ENCODE results near the gene LYSET. TPM values are rescaled to one million over a fixed set of nuclear protein-coding genes. Genes with fewer than 3 reads are reported as not detected.

LYSET gene
- total RNA-seq, 2 donors from 2014 or later = 7.3 to 28.9 TPM

DNA sequence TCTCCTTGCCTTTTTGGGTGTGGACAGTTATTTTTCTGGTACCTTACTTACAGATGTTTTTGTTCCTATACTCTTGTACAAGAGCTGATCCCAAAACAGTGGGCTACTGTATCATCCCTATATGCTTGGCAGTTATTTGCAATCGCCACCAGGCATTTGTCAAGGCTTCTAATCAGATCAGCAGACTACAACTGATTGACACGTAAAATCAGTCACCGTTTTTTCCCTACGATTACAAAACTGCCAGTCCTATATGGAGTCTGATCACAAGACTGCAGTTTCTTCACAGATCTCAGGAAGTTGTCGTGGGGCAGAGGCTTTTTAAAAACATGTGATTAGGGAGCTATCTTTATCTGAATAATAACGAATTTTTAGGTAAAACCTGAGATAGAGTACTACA is 1.3 kb downstream of the LYSET start:
- H3K4me3 ChIP-seq = no peak overlapping the region
- H3K27me3 ChIP-seq (replicated peaks; ENCODE audit: insufficient read depth) = no peaks in the 10 kb centered on the region
- no peaks in the 10 kb centered on the region for H3K36me3 ChIP-seq
- no peak for DNase-seq (ENCODE audit: low spot score)
- peaks cover 5% of the 10 kb centered on the region for H3K4me1 ChIP-seq (replicated peaks)
- H3K27ac ChIP-seq = no peak overlapping the region
- no peaks in the 10 kb centered on the region for H3K9me3 ChIP-seq
- intact Hi-C loops (cut with DNase I) = no loop called here
- TF ChIP-seq, protein P1, sequence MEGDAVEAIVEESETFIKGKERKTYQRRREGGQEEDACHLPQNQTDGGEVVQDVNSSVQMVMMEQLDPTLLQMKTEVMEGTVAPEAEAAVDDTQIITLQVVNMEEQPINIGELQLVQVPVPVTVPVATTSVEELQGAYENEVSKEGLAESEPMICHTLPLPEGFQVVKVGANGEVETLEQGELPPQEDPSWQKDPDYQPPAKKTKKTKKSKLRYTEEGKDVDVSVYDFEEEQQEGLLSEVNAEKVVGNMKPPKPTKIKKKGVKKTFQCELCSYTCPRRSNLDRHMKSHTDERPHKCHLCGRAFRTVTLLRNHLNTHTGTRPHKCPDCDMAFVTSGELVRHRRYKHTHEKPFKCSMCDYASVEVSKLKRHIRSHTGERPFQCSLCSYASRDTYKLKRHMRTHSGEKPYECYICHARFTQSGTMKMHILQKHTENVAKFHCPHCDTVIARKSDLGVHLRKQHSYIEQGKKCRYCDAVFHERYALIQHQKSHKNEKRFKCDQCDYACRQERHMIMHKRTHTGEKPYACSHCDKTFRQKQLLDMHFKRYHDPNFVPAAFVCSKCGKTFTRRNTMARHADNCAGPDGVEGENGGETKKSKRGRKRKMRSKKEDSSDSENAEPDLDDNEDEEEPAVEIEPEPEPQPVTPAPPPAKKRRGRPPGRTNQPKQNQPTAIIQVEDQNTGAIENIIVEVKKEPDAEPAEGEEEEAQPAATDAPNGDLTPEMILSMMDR (IDR thresholded peaks at IDR 0.05) = no peak
- no peak for TF ChIP-seq POLR2A (IDR thresholded peaks at IDR 0.05)
- TF ChIP-seq POLR2AphosphoS5 (IDR thresholded peaks at IDR 0.05) = no peak
- WGBS = 86% methylated on average over 6 of the region's 6 CpGs

- Histone ChIP-seq H3K27me3 (replicated peaks; ENCODE audit: insufficient read depth) (no peaks in the 10 kb centered on the region), H3K9me3 (no peaks in the 10 kb centered on the region), H3K27ac (no peak overlapping the region), H3K36me3 (no peaks in the 10 kb centered on the region), H3K4me3 (no peak overlapping the region), H3K4me1 (replicated peaks) (peaks cover 5% of the 10 kb centered on the region)
- intact Hi-C loops (cut with DNase I) = no loop called here
- no peak for DNase-seq (ENCODE audit: low spot score)
- TF ChIP-seq, protein P1 (IDR thresholded peaks at IDR 0.05) = no peak
- TF ChIP-seq POLR2A (IDR thresholded peaks at IDR 0.05) = no peak
- TF ChIP-seq POLR2AphosphoS5 (IDR thresholded peaks at IDR 0.05) = no peak
- 93% methylated on average over 3 of the region's 3 CpGs for WGBS
These were observed 1.8 kb downstream of the LYSET start for GRCh38 chr14:93186956-93187355.

DNA sequence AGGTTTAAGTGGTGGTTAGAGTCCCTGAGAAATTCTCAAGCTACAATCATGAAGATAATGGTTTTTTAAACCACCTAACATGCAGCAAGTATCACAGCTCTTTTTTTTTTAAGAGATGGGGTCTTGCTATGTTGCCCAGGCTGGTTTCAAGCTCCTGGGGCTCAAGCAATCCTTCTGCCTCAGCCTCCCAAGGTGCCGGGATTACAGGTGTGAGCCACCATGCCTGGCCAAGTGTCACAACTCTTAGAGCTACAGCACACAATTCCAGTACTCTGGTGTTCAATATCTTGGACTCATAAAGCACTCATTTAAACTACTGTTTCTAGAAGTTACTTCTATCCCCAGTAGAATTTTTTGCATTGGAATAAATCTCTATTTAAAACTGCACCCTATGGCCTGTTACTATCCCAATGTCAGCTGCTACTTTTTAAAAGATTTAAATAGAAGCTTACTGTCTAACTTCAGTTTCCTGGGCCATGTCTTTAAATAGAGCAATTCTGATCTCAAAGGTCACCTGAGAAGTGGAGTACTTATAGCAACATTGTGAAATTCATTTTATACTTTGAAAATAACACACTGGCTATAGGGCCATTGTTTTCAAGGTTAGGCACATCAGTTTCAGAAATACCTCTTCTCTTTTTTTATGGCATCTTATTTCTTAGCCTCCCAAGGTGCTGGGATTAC is 10.3 kb downstream of the LYSET start:
- TF ChIP-seq, protein P1 (IDR thresholded peaks at IDR 0.05) = no peak
- no peak for TF ChIP-seq POLR2A (IDR thresholded peaks at IDR 0.05)
- no peak for TF ChIP-seq POLR2AphosphoS5 (IDR thresholded peaks at IDR 0.05)
- no peaks in the 10 kb centered on the region for H3K27me3 ChIP-seq (replicated peaks; ENCODE audit: insufficient read depth)
- H3K4me3 ChIP-seq = no peak overlapping the region
- no peak for DNase-seq (ENCODE audit: low spot score)
- no peaks in the 10 kb centered on the region for H3K4me1 ChIP-seq (replicated peaks)
- H3K36me3 ChIP-seq = no peaks in the 10 kb centered on the region
- H3K9me3 ChIP-seq = no peaks in the 10 kb centered on the region
- WGBS = 92% methylated on average over 1 of the region's 1 CpG
- intact Hi-C loops (cut with DNase I) = no loop called here
- no peak overlapping the region for H3K27ac ChIP-seq

GRCh38 chr14:93199031-93199430 is 13.9 kb downstream of the LYSET start:
- WGBS = 95% methylated on average over 4 of the region's 4 CpGs
- Histone ChIP-seq H3K4me3 (no peak overlapping the region), H3K4me1 (replicated peaks) (no peaks in the 10 kb centered on the region), H3K9me3 (no peaks in the 10 kb centered on the region), H3K27ac (no peak overlapping the region), H3K27me3 (replicated peaks; ENCODE audit: insufficient read depth) (no peaks in the 10 kb centered on the region), H3K36me3 (no peaks in the 10 kb centered on the region)
- intact Hi-C loops (cut with DNase I) = no loop called here
- TF ChIP-seq POLR2A (IDR thresholded peaks at IDR 0.05) (no peak), POLR2AphosphoS5 (IDR thresholded peaks at IDR 0.05) (no peak)
- TF ChIP-seq, protein P1 (IDR thresholded peaks at IDR 0.05) = no peak
- DNase-seq (ENCODE audit: low spot score) = no peak

DNA sequence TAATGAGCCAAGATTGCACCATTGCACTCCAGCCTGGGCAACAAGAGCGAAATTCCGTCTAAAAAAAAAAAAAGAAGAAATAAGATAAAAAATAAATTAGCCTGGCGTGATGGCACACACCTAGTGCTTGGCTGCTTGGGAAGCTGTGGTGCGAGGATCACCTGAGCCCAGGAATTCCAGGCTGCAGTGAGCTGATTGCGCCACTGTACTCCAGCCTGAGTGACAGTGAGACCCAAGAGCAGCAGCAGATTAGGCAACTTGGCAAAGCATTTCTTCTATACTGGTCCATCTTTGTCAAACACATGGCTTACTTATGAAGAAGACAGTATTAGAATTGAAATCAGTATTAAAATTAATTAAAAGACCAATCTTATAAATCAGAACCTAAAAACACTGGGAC is 15.4 kb downstream of the LYSET start:
- 95% methylated on average over 5 of the region's 5 CpGs for WGBS
- TF ChIP-seq POLR2A (IDR thresholded peaks at IDR 0.05) (no peak), POLR2AphosphoS5 (IDR thresholded peaks at IDR 0.05) (no peak)
- TF ChIP-seq, protein P1 (IDR thresholded peaks at IDR 0.05) = no peak

More for the DNA sequence above, 15.4 kb downstream of the LYSET start:
- intact Hi-C loops (cut with DNase I) = no loop called here
- H3K4me3 ChIP-seq = no peak overlapping the region
- no peaks in the 10 kb centered on the region for H3K36me3 ChIP-seq
- no peak overlapping the region for H3K27ac ChIP-seq
- no peaks in the 10 kb centered on the region for H3K27me3 ChIP-seq (replicated peaks; ENCODE audit: insufficient read depth)
- no peaks in the 10 kb centered on the region for H3K9me3 ChIP-seq
- DNase-seq (ENCODE audit: low spot score) = no peak
- H3K4me1 ChIP-seq (replicated peaks) = no peaks in the 10 kb centered on the region
